Keratinocyte (primary cell): ENCODE measurements around the gene ZNF283. TPM values are rescaled to one million over a fixed set of nuclear protein-coding genes. Genes with fewer than 3 reads are reported as not detected.

Source experiments
- DNase-seq: peaks from one replicate; pipeline ENCODE4 v3.0.0-alpha.2; 2011; ENCODE audit warnings: low read depth, missing footprints, low spot score
- FAIRE-seq: peaks from 2 replicates; lab custom pipeline; 2011; peaks lifted over from hg19 to GRCh38; lab: Jason Lieb, UNC
- H2AFZ ChIP-seq: 2 replicates; pipeline ENCODE4 v1.6.0; 2012; ENCODE audit warnings: low read length, control low read depth, inconsistent platforms; ENCODE audit not compliant: control insufficient read depth
- H3K27ac ChIP-seq: 2 replicates; pipeline ENCODE4 v1.5.1; 2011; ENCODE audit warnings: low read length; ENCODE audit not compliant: control insufficient read depth, insufficient read depth
- H3K27me3 ChIP-seq: 3 replicates; pipeline ENCODE4 v1.6.0; 2011; ENCODE audit warnings: low read length; ENCODE audit not compliant: control insufficient read depth, insufficient read depth; ENCODE audit errors: extremely low read depth
- H3K36me3 ChIP-seq, 2 experiments: 2 replicates in 1 of 2; 3 replicates in 1 of 2; pipeline ENCODE4 v1.5.1; 2011; ENCODE audit warnings: low read length in 2 of 2, mild to moderate bottlenecking in 1 of 2; ENCODE audit not compliant: control insufficient read depth in 2 of 2, insufficient read depth in 2 of 2; ENCODE audit errors: extremely low read depth in 1 of 2
- H3K4me1 ChIP-seq: 3 replicates; pipeline ENCODE4 v1.5.1; 2011; ENCODE audit warnings: low read length; ENCODE audit not compliant: control insufficient read depth, insufficient read depth; ENCODE audit errors: extremely low read depth
- H3K4me2 ChIP-seq: 3 replicates; pipeline ENCODE4 v1.6.0; 2011; ENCODE audit warnings: low read depth, low read length; ENCODE audit not compliant: control insufficient read depth, insufficient read depth; ENCODE audit errors: extremely low read depth
- H3K4me3 ChIP-seq, 3 experiments: fragments of 200-600 bp in 1 of 3; sonication (generic) in 1 of 3; 2 replicates in 2 of 3; 3 replicates in 1 of 3; pipeline ENCODE4 v1.5.1; 2011 to 2016; ENCODE audit warnings: low read length in 3 of 3, mild to moderate bottlenecking in 3 of 3, control low read depth in 2 of 3, inconsistent platforms in 1 of 3, low read depth in 1 of 3, mixed read lengths in 1 of 3, mixed run types in 1 of 3, moderate library complexity in 1 of 3; ENCODE audit not compliant: control insufficient read depth in 2 of 3, insufficient read depth in 2 of 3; ENCODE audit errors: extremely low read depth in 1 of 3
- H3K79me2 ChIP-seq: 2 replicates; pipeline ENCODE4 v1.6.0; 2012; ENCODE audit warnings: low read length; ENCODE audit not compliant: control insufficient read depth, insufficient read depth
- H3K9ac ChIP-seq: 3 replicates; pipeline ENCODE4 v1.6.0; 2011; ENCODE audit warnings: low read length; ENCODE audit not compliant: control insufficient read depth, insufficient read depth; ENCODE audit errors: extremely low read depth
- H3K9me1 ChIP-seq: 3 replicates; pipeline ENCODE4 v1.6.0; 2011; ENCODE audit warnings: low read length; ENCODE audit not compliant: control insufficient read depth, insufficient read depth; ENCODE audit errors: extremely low read depth
- H3K9me3 ChIP-seq: 2 replicates; pipeline ENCODE4 v1.5.1; 2012; ENCODE audit warnings: low read depth, low read length; ENCODE audit not compliant: control insufficient read depth
- H4K20me1 ChIP-seq: 3 replicates; pipeline ENCODE4 v1.6.0; 2011; ENCODE audit warnings: low read length; ENCODE audit not compliant: control insufficient read depth, insufficient read depth; ENCODE audit errors: extremely low read depth
- EZH2 ChIP-seq: IDR thresholded peaks from one replicate; pipeline ENCODE4 v1.6.1; 2012; ENCODE audit warnings: inconsistent platforms, mild to moderate bottlenecking, low read length, moderate library complexity
- dilution Hi-C: fragments of 300-500 bp; cut with MboI; formaldehyde crosslinking; loops from one replicate; pipeline ENCODE4 v1.7.0; 2020; ENCODE audit warnings: low sequenced_read_pairs; ENCODE audit not compliant: extremely low pct_ligation_motif_present
- polyA plus RNA-seq, 5 experiments: library from polyadenylated mRNA; depleted of rRNA in 3 of 5; stranded (reverse) in 3 of 5; stranded (forward) in 1 of 5; unstranded in 1 of 5; fragments of >200 nt; gene quantifications; 1 replicate in 1 of 5; 2 replicates in 3 of 5; 3 replicates in 1 of 5; pipeline versions ENCODE4 v1.2.1 to v1.2.3, GENCODE V29; 2011 to 2012; ENCODE audit warnings: missing spikeins in 2 of 5, low read depth in 1 of 5, low replicate concordance in 1 of 5
- TF ChIP-seq, protein P1 (sequence below), 3 experiments: IDR thresholded peaks in 1 of 3; conservative IDR thresholded peaks in 1 of 3; optimal IDR thresholded peaks in 1 of 3; 2 replicates in 2 of 3; 3 replicates in 1 of 3; pipeline versions ENCODE3 to v1.5.1; 2011; ENCODE audit warnings: low read length in 3 of 3, mild to moderate bottlenecking in 3 of 3, moderate library complexity in 2 of 3, control low read depth in 1 of 3, inconsistent platforms in 1 of 3; ENCODE audit not compliant: insufficient read depth in 2 of 3; ENCODE audit errors: extremely low read depth in 1 of 3

ZNF283 gene
- polyA plus RNA-seq, 1 donor (not counting 4 experiments of a cell fraction or from before 2014, with no cell fraction given): 7.7 TPM

DNA sequence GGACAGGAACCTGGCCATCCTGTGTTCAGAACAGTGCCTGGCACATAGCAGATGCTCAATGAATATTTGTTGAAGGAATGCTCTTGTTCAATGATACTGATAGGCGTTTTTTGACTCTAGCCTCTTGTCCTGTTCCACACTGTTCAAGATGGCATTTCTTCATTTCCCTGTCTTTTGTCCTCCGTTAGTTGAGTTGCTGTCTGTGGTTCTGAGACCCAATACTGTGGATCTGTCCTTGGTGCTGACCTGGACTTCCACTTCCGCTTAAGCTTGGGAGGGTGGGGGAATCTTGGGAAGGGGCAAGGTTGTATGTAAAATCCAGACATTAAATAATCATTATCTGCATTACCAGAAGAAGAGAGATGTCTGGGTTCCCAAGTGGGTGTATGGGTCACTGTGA is 38.1 kb upstream of the ZNF283 start:
- dilution Hi-C loops: no loop called here
- Histone ChIP-seq H2AFZ (no peak overlapping the region), H4K20me1 (no peaks in the 10 kb centered on the region), H3K27me3 (no peaks in the 10 kb centered on the region), H3K9me1 (no peaks in the 10 kb centered on the region), H3K9me3 (no peaks in the 10 kb centered on the region), H3K79me2 (no peaks in the 10 kb centered on the region), H3K36me3 (no peaks in the 10 kb centered on the region), H3K4me2 (no peak overlapping the region), H3K4me1 (peaks cover 12% of the 10 kb centered on the region), H3K4me3 (no peak overlapping the region), H3K9ac (no peak overlapping the region), H3K27ac (no peak overlapping the region)
- no peak for DNase-seq
- no peak for TF ChIP-seq EZH2
- TF ChIP-seq, protein P1, sequence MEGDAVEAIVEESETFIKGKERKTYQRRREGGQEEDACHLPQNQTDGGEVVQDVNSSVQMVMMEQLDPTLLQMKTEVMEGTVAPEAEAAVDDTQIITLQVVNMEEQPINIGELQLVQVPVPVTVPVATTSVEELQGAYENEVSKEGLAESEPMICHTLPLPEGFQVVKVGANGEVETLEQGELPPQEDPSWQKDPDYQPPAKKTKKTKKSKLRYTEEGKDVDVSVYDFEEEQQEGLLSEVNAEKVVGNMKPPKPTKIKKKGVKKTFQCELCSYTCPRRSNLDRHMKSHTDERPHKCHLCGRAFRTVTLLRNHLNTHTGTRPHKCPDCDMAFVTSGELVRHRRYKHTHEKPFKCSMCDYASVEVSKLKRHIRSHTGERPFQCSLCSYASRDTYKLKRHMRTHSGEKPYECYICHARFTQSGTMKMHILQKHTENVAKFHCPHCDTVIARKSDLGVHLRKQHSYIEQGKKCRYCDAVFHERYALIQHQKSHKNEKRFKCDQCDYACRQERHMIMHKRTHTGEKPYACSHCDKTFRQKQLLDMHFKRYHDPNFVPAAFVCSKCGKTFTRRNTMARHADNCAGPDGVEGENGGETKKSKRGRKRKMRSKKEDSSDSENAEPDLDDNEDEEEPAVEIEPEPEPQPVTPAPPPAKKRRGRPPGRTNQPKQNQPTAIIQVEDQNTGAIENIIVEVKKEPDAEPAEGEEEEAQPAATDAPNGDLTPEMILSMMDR (optimal IDR thresholded peaks at IDR 0.05 in 1 of 3, IDR thresholded peaks at IDR 0.05 in 1 of 3, conservative IDR thresholded peaks at IDR 0.05 in 1 of 3; ENCODE audit: extremely low read depth in 1 of 3, insufficient read depth in 2 of 3, low read length in 3 of 3): no peak
- peak; percentile 81 for FAIRE-seq

DNA sequence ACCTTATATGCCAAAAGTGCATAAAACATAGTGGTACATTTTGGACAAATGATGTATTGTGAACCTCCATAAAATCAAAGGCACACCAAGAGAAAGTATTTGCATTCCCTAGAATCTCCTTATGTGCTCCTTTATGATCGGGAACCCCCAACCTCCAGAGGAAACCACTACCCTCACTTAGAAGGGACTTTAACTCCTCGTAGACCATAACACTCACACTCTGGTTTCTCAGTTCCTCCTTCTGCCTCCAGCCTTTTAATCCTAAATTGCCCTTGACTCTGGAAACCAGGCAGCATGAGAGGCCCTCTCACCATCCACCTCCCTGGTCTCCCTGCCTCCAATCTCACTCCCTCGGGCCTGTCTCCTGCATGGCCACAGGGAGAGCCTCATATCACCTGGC is 36.5 kb upstream of the ZNF283 start:
- Histone ChIP-seq H3K9ac (no peak overlapping the region), H3K27me3 (no peaks in the 10 kb centered on the region), H3K36me3 (no peaks in the 10 kb centered on the region), H3K4me1 (no peaks in the 10 kb centered on the region), H2AFZ (no peak overlapping the region), H3K4me2 (no peak overlapping the region), H3K9me3 (no peaks in the 10 kb centered on the region), H4K20me1 (no peaks in the 10 kb centered on the region), H3K27ac (no peak overlapping the region), H3K9me1 (no peaks in the 10 kb centered on the region), H3K4me3 (no peak overlapping the region), H3K79me2 (no peaks in the 10 kb centered on the region)
- FAIRE-seq: no peak
- no peak for DNase-seq
- dilution Hi-C loops: no loop called here
- TF ChIP-seq, protein P1 (optimal IDR thresholded peaks at IDR 0.05 in 1 of 3, IDR thresholded peaks at IDR 0.05 in 1 of 3, conservative IDR thresholded peaks at IDR 0.05 in 1 of 3; ENCODE audit: extremely low read depth in 1 of 3, insufficient read depth in 2 of 3, low read length in 3 of 3): no peak
- TF ChIP-seq EZH2: no peak
